SK-N-SH (cell line): ENCODE results near the gene STK38. TPM values are rescaled to one million over a fixed set of nuclear protein-coding genes. Genes with fewer than 3 reads are reported as not detected.
"Not testable (repeated sequence)": the region's sequence is repeated elsewhere in the genome, so short reads cannot be mapped to it uniquely, and the experiment has no call there.

Experiments
- CTCF ChIA-PET: fragments of 300-600, 350-600 bp; formaldehyde crosslinking; extraction: SDS; loops from one replicate; lab custom pipeline; 2021; lab: Yijun Ruan, JAX
- POLR2A ChIA-PET: fragments of 350-600 bp; sonication (Branson Sonifier 250); formaldehyde crosslinking; extraction: SDS; loops from one replicate; lab custom pipeline; 2020; ENCODE audit warnings: antibody characterized with exemption, inconsistent platforms; lab: Yijun Ruan, JAX
- DNase-seq: peaks from one replicate; pipeline ENCODE4 v3.0.0; 2012
- H2AFZ ChIP-seq: fragments of 200-600 bp; sonication (generic); 2 replicates; pipeline ENCODE4 v1.8.1; 2016; ENCODE audit warnings: antibody characterized with exemption, mild to moderate bottlenecking, low read depth
- H3F3A ChIP-seq: fragments of 200-600 bp; sonication (generic); replicated peaks from 2 replicates; pipeline ENCODE3; 2016; ENCODE audit warnings: antibody characterized with exemption, mild to moderate bottlenecking; ENCODE audit not compliant: insufficient read depth
- H3K27ac ChIP-seq, 2 experiments: fragments of 200-500 bp in 1 of 2; fragments of 200-600 bp in 1 of 2; sonication (Bioruptor generic) in 1 of 2; sonication (generic), shearing (Covaris generic) in 1 of 2; 2 replicates each; pipeline versions ENCODE4 v1.5.1 to v1.6.1; 2014 to 2016; ENCODE audit warnings: low read depth in 2 of 2, inconsistent platforms in 1 of 2, low read length in 1 of 2, mild to moderate bottlenecking in 1 of 2, mixed read lengths in 1 of 2
- H3K27me3 ChIP-seq: fragments of 200-600 bp; sonication (generic), shearing (Covaris generic); 2 replicates; pipeline ENCODE4 v1.6.1; 2016; ENCODE audit warnings: mixed run types; ENCODE audit not compliant: insufficient read depth
- H3K36me3 ChIP-seq, 2 experiments: fragments of 200-500 bp in 1 of 2; fragments of 200-600 bp in 1 of 2; sonication (Bioruptor generic) in 1 of 2; sonication (generic) in 1 of 2; replicated peaks in 1 of 2; 2 replicates each; pipeline versions ENCODE3 to v1.5.1; 2014 to 2016; ENCODE audit warnings: low read length in 1 of 2, mild to moderate bottlenecking in 1 of 2; ENCODE audit not compliant: insufficient read depth in 2 of 2, control insufficient read depth in 1 of 2
- H3K4me1 ChIP-seq, 2 experiments: fragments of 200-500 bp in 1 of 2; fragments of 200-600 bp in 1 of 2; sonication (Bioruptor generic) in 1 of 2; sonication (generic), shearing (Covaris generic) in 1 of 2; 2 replicates each; pipeline versions ENCODE4 v1.5.1 to v1.6.1; 2014 to 2016; ENCODE audit warnings: low read depth in 1 of 2, low read length in 1 of 2, mixed run types in 1 of 2; ENCODE audit not compliant: insufficient read depth in 2 of 2, control insufficient read depth in 1 of 2
- H3K4me2 ChIP-seq: fragments of 200-600 bp; sonication (generic), shearing (Covaris generic); 2 replicates; pipeline ENCODE4 v1.6.1; 2017; ENCODE audit warnings: mixed run types
- H3K4me3 ChIP-seq, 2 experiments: fragments of 200-500 bp in 1 of 2; fragments of 200-600 bp in 1 of 2; sonication (Bioruptor generic) in 1 of 2; sonication (generic), shearing (Covaris generic) in 1 of 2; 2 replicates each; pipeline versions ENCODE4 v1.5.1 to v1.8.1; 2014 to 2016; ENCODE audit warnings: low read depth in 2 of 2, inconsistent platforms in 1 of 2, low read length in 1 of 2, mild to moderate bottlenecking in 1 of 2, mixed read lengths in 1 of 2, moderate library complexity in 1 of 2
- H3K79me2 ChIP-seq: fragments of 200-600 bp; sonication (generic); 2 replicates; pipeline ENCODE4 v1.8.1; 2017; ENCODE audit warnings: mild to moderate bottlenecking; ENCODE audit not compliant: insufficient read depth
- H3K9ac ChIP-seq: fragments of 200-600 bp; sonication (generic); 2 replicates; pipeline ENCODE4 v1.6.1; 2017; ENCODE audit warnings: mixed run types
- H3K9me2 ChIP-seq: fragments of 200-600 bp; sonication (generic); 2 replicates; pipeline ENCODE4 v1.6.1; 2017; ENCODE audit warnings: mixed run types
- H3K9me3 ChIP-seq: fragments of 200-600 bp; sonication (generic); 2 replicates; pipeline ENCODE4 v1.6.1; 2017; ENCODE audit warnings: mixed run types, mild to moderate bottlenecking, moderate library complexity
- H4K20me1 ChIP-seq: fragments of 200-600 bp; sonication (generic); 2 replicates; pipeline ENCODE4 v1.6.1; 2017; ENCODE audit warnings: mild to moderate bottlenecking, mixed run types; ENCODE audit not compliant: insufficient read depth
- ELF1 ChIP-seq: IDR thresholded peaks from 2 replicates; pipeline ENCODE4 v1.4.0; 2012
- EP300 ChIP-seq, 2 experiments: IDR thresholded peaks; 2 replicates each; pipeline versions ENCODE4 v1.4.0 to v1.6.1; 2012; ENCODE audit warnings: borderline replicate concordance in 1 of 2, low read depth in 1 of 2, low read length in 1 of 2
- EZH2phosphoT487 ChIP-seq: fragments of 200-600 bp; sonication (generic); IDR thresholded peaks from 2 replicates; pipeline ENCODE4 v1.6.1; 2017; ENCODE audit warnings: low read depth, mixed run types, mild to moderate bottlenecking, antibody characterized with exemption, moderate library complexity, borderline replicate concordance
- MXI1 ChIP-seq: IDR thresholded peaks from 2 replicates; pipeline ENCODE4 v1.6.1; 2012; ENCODE audit warnings: mild to moderate bottlenecking, low read depth, low read length, improper control_type of control experiment
- NRF1 ChIP-seq: IDR thresholded peaks from 2 replicates; pipeline ENCODE4 v1.6.1; 2012; ENCODE audit warnings: low read depth, mild to moderate bottlenecking, low read length
- POLR2AphosphoS5 ChIP-seq: IDR thresholded peaks from 2 replicates; pipeline ENCODE4 v1.6.1; 2012; ENCODE audit warnings: low read depth, low read length
- TEAD4 ChIP-seq: IDR thresholded peaks from 2 replicates; pipeline ENCODE4 v1.4.0; 2012; ENCODE audit warnings: mild to moderate bottlenecking, borderline replicate concordance; ENCODE audit not compliant: insufficient read depth
- WGBS: methylation state at CpG from one replicate; pipeline ENCODE4 v1.1.6; 2017; ENCODE audit warnings: low lambda C conversion rate; 5-methylcytosine and 5-hydroxymethylcytosine counted together
- polyA plus RNA-seq, 3 experiments: library from polyadenylated mRNA; depleted of rRNA; stranded (reverse); fragments of >200 nt; gene quantifications; 2 replicates each; pipeline ENCODE4 v1.2.3, GENCODE V29; 2012
- TF ChIP-seq, protein P1 (sequence below): IDR thresholded peaks from 2 replicates; pipeline ENCODE4 v1.4.0; 2012; ENCODE audit warnings: low read depth
- TF ChIP-seq, protein P2 (sequence below): IDR thresholded peaks from 2 replicates; pipeline ENCODE4 v1.4.0; 2012; ENCODE audit warnings: low read depth, borderline replicate concordance

STK38 gene
- polyA plus RNA-seq, 1 of the 3 experiments (the other 2 are of a cell fraction) = 10.2 TPM

DNA sequence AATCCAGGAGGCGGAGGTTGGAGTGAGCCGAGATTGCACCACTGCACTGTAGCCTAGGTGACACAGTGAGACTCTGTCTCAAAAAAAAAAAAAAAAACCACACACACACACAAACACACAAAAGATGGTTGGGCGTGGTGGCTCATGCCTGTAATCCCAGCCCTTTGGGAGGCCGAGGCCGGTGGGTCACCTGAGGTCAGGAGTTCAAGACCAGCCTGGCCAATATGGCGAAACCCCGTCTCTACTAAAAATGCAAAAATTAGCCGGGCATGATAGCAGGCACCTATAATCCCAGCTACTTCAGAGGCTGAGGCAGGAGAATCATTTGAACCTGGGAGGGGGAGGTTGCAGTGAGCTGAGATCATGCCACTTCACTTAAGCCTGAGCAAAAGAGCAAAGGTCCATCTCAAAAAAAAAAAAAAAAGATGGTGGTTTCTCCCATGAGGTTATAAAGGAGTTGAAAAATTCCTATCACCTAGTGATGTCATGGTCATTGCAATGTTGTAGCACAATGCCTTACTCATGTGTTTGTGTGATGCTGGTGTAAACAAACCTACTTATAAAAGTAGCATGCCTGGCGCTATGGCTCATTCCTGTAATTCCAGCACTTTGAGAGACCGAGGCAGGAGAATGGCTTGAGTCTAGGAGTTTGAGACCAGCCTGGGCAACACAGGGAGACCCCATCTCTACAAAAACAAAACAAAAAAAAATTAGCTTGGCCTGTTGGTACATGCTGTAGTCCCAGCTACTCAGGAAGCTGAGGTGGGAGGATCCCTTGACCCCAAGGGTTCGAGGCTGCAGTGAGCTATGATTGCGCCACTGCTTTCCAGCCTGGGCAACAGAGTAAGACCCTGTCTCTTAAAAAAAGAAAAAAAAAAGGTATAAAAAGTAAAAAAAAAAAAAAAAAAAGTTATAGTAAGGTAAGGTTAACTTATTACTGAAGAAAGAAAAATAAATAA lies 25.4 kb upstream of the STK38 start:
- H3F3A ChIP-seq, H3K4me2 ChIP-seq, DNase-seq, H3K4me1 ChIP-seq, H3K79me2 ChIP-seq, H3K27me3 ChIP-seq, H2AFZ ChIP-seq, H3K36me3 ChIP-seq, H3K4me3 ChIP-seq, H3K27ac ChIP-seq, H3K9ac ChIP-seq, H4K20me1 ChIP-seq, POLR2A ChIA-PET, H3K9me2 ChIP-seq, H3K9me3 ChIP-seq: not testable (repeated sequence)
- CTCF ChIA-PET = interaction anchor here (0.7 kb wide), 1 partner anchor 56 kb away, joined by 3 read pairs; no protein-coding TSS in a partner anchor
- 87% methylated on average over 12 of the region's 12 CpGs for WGBS

- Histone ChIP-seq H3F3A (no peaks in the 10 kb centered on the region), H3K4me2 (no peak overlapping the region), H2AFZ (no peak overlapping the region), H3K9me3 (no peaks in the 10 kb centered on the region), H3K4me3 (no peak overlapping the region), H3K4me1 (no peaks in the 10 kb centered on the region), H4K20me1 (no peaks in the 10 kb centered on the region), H3K79me2 (no peaks in the 10 kb centered on the region), H3K27me3 (no peaks in the 10 kb centered on the region), H3K27ac (no peak overlapping the region), H3K9me2 (no peaks in the 10 kb centered on the region), H3K9ac (no peak overlapping the region), H3K36me3 (no peaks in the 10 kb centered on the region)
- DNase-seq = no peak
- TF ChIP-seq, protein P1, sequence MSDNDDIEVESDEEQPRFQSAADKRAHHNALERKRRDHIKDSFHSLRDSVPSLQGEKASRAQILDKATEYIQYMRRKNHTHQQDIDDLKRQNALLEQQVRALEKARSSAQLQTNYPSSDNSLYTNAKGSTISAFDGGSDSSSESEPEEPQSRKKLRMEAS = no peak
- TF ChIP-seq EZH2phosphoT487 = no peak
- CTCF ChIA-PET = no interaction called here
- POLR2A ChIA-PET = no interaction called here
- 64% methylated on average over 4 of the region's 4 CpGs for WGBS
Observed at GRCh38 chr6:36571122-36572043, 24.1 kb upstream of the STK38 start.

DNA sequence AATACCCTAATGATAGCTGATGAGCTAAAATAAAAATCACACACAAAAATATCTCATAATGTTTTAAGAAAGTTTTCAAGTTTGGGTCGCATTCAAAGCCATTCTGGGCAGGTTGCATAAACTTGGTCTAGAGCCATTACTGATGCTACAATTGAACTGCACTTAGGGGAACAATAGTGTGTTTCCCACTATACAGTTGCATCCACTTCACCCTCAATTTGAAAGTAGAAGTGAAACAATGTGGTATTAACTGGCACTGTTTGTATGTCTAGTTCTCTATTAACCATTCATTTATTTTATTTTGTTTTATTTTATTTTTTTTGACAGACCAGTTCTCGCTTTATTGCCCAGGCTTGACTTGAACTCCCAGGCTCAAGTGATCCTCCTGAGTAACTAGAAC lies 23.0 kb upstream of the STK38 start:
- H3K9me2 ChIP-seq = no peaks in the 10 kb centered on the region
- ChIA-PET CTCF (no interaction called here), POLR2A (no interaction called here)
- no peak overlapping the region for H3K9ac ChIP-seq
- H4K20me1 ChIP-seq = no peaks in the 10 kb centered on the region
- H3K4me3 ChIP-seq = no peak overlapping the region
- H3K36me3 ChIP-seq = no peaks in the 10 kb centered on the region
- H3K27ac ChIP-seq = no peak overlapping the region
- no peaks in the 10 kb centered on the region for H3K27me3 ChIP-seq
- no peak for DNase-seq
- no peaks in the 10 kb centered on the region for H3K79me2 ChIP-seq
- H3F3A ChIP-seq = no peaks in the 10 kb centered on the region
- H3K4me1 ChIP-seq = no peaks in the 10 kb centered on the region
- 95% methylated on average over 2 of the region's 2 CpGs for WGBS
- no peak overlapping the region for H2AFZ ChIP-seq
- no peaks in the 10 kb centered on the region for H3K9me3 ChIP-seq
- H3K4me2 ChIP-seq = no peak overlapping the region
- TF ChIP-seq, protein P2, sequence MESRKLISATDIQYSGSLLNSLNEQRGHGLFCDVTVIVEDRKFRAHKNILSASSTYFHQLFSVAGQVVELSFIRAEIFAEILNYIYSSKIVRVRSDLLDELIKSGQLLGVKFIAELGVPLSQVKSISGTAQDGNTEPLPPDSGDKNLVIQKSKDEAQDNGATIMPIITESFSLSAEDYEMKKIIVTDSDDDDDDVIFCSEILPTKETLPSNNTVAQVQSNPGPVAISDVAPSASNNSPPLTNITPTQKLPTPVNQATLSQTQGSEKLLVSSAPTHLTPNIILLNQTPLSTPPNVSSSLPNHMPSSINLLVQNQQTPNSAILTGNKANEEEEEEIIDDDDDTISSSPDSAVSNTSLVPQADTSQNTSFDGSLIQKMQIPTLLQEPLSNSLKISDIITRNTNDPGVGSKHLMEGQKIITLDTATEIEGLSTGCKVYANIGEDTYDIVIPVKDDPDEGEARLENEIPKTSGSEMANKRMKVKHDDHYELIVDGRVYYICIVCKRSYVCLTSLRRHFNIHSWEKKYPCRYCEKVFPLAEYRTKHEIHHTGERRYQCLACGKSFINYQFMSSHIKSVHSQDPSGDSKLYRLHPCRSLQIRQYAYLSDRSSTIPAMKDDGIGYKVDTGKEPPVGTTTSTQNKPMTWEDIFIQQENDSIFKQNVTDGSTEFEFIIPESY = no peak
- TF ChIP-seq MXI1 (no peak), TEAD4 (no peak), POLR2AphosphoS5 (no peak), EZH2phosphoT487 (no peak), ELF1 (no peak), EP300 (IDR thresholded peaks at IDR 0.05; ENCODE audit: borderline replicate concordance in 1 of 2, low read depth in 1 of 2, low read length in 1 of 2) (no peak), NRF1 (no peak)
- TF ChIP-seq, protein P1 = no peak
